Tibial nerve (tissue), 4 donors: ENCODE measurements around the gene MYBPC1.

Experiments
- EP300 ChIP-seq, 2 donors: sonication (generic); formaldehyde crosslinking; IDR thresholded peaks; one replicate each; pipeline ENCODE4 v1.6.1; 2017; ENCODE audit warnings: antibody characterized with exemption in 2 of 2, mild to moderate bottlenecking in 1 of 2
- POLR2A ChIP-seq, 2 donors: fragments of 450-650 bp; IDR thresholded peaks; one replicate each; pipeline ENCODE4 v1.6.1; 2017; ENCODE audit warnings: antibody characterized with exemption in 2 of 2, mild to moderate bottlenecking in 2 of 2, moderate library complexity in 2 of 2
- TF ChIP-seq, protein P1 (sequence below), 5 experiments: fragments of 200-600 bp in 3 of 5; fragments of 450-650 bp in 2 of 5; sonication (generic) in 3 of 5; IDR thresholded peaks; one replicate each; pipeline ENCODE4 v1.5.1; 2016 to 2019; ENCODE audit warnings: antibody characterized with exemption in 5 of 5, mild to moderate bottlenecking in 3 of 5, moderate library complexity in 2 of 5

DNA sequence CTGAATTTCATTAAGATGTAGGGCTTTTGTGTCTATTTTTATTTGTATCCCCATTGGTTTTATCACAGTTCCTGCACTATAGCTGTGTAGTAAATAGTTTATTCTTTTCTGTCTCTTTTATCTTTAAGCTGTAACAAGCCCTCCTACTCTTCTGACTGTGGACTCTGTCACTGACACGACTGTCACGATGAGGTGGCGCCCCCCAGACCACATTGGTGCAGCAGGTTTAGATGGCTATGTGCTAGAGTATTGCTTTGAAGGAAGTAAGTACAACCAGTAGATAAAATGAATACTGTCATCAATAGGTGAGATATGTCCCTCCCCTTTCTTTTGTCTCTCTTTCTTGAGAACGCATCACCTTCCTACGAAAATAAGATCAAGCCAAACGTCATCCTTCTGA lies 68.5 kb downstream of the MYBPC1 start:
- TF ChIP-seq, protein P1, sequence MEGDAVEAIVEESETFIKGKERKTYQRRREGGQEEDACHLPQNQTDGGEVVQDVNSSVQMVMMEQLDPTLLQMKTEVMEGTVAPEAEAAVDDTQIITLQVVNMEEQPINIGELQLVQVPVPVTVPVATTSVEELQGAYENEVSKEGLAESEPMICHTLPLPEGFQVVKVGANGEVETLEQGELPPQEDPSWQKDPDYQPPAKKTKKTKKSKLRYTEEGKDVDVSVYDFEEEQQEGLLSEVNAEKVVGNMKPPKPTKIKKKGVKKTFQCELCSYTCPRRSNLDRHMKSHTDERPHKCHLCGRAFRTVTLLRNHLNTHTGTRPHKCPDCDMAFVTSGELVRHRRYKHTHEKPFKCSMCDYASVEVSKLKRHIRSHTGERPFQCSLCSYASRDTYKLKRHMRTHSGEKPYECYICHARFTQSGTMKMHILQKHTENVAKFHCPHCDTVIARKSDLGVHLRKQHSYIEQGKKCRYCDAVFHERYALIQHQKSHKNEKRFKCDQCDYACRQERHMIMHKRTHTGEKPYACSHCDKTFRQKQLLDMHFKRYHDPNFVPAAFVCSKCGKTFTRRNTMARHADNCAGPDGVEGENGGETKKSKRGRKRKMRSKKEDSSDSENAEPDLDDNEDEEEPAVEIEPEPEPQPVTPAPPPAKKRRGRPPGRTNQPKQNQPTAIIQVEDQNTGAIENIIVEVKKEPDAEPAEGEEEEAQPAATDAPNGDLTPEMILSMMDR (IDR thresholded peaks at IDR 0.05): no peak
- no peak for TF ChIP-seq POLR2A (IDR thresholded peaks at IDR 0.05)
- no peak for TF ChIP-seq EP300 (IDR thresholded peaks at IDR 0.05)
